Stimulated activated CD8-positive, alpha-beta memory T cell treated with anti-CD3 and anti-CD28 coated beads, Interleukin-2, amount 100 ng/mL, for 1 hour (primary cell): ENCODE results near the gene CACNA1E.
"Not testable (repeated sequence)": the region's sequence is repeated elsewhere in the genome, so short reads cannot be mapped to it uniquely, and the experiment has no call there.

ENCODE experiments used
- DNase-seq, 2 donors: peaks; one replicate each; pipeline ENCODE4 v3.0.0-alpha.2; 2020; ENCODE audit warnings: low read depth in 2 of 2

The CACNA1E gene

GRCh38 chr1:181812208-181812607 lies 328.9 kb downstream of the CACNA1E start:
- no peak for DNase-seq

DNA sequence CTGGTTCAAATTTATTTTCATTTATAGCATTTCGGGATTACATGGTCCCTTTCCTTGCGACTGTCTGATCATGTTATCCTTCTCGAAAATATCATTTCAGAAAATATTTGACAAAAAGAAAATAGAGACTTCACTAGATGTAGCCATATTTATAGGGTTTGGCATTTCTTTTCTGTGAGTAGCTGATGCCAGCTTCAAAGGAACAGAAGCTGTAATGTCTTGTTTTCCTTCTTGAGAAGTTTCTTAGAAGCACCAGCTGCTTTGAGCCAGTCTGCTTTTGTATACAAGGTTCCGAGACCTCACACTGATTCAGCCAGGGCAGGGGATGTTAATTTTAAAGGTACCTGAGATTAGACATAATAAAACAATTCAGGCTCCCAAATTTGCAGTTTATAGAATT lies 329.9 kb downstream of the CACNA1E start:
- no peak for DNase-seq

- DNase-seq, result no peak
Measured at GRCh38 chr1:181816608-181817007, 333.3 kb downstream of the CACNA1E start.

- DNase-seq, result no peak
Measured at GRCh38 chr1:181817091-181817490, 333.8 kb downstream of the CACNA1E start.

DNA sequence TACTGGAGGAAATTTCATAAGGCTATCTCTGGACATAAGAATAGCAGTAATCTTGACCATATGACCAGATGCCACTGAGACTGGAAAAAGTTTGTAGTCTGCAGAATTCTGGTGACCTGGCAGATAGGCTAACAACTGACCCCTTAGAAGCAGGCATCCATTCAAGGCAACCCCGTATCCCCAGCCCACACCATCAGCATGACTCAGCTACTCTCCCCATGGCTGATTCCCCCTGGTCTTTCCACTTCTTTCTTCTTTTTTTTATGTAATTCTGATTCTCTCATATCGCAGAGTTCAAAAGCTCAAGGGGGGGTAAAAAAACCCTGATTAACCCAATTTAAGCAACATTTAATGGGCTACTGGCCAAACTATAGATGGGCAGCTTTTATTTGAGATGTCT lies 335.1 kb downstream of the CACNA1E start:
- no peak for DNase-seq

- DNase-seq, result no peak
Measured at GRCh38 chr1:181818943-181819342, 335.6 kb downstream of the CACNA1E start.

DNA sequence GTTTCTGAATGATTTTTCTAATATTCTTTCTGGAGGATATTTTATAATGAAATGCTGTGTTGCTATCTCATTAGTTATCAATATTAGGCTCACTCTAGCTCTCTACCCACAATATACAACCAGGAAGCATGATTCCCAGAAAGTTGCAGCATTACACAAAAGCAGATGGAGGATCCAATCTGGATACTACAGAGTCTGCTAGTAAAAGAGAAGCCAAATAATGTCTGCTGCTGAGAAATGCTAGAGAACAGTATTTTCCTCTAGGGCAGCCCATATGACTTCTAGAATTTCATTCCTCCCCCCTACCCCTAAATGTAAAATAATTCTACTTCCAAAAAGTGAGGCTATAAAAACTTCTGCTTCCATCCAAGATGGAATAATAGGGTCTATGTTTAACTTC lies 338.4 kb downstream of the CACNA1E start:
- no peak for DNase-seq

GRCh38 chr1:181832173-181832880 lies 349.0 kb downstream of the CACNA1E start:
- not testable (repeated sequence) for DNase-seq

- no peak for DNase-seq
Measured at GRCh38 chr1:181846001-181846645, 362.8 kb downstream of the CACNA1E start.

GRCh38 chr1:181846681-181847080 lies 363.4 kb downstream of the CACNA1E start:
- DNase-seq, result no peak

- no peak for DNase-seq
Measured at GRCh38 chr1:181849071-181849470, 365.8 kb downstream of the CACNA1E start.

- not testable (repeated sequence) for DNase-seq
Measured at GRCh38 chr1:181854212-181854611, 370.9 kb downstream of the CACNA1E start.

- no peak for DNase-seq
Measured at GRCh38 chr1:181855380-181855779, 372.1 kb downstream of the CACNA1E start.
